Keratinocyte (primary cell): ENCODE results near the gene CACUL1.

ENCODE experiments used
- CTCF ChIP-seq, 3 experiments: IDR thresholded peaks in 1 of 3; conservative IDR thresholded peaks in 1 of 3; optimal IDR thresholded peaks in 1 of 3; 2 replicates in 2 of 3; 3 replicates in 1 of 3; pipeline versions ENCODE3 to v1.5.1; 2011; ENCODE audit warnings: low read length in 3 of 3, mild to moderate bottlenecking in 3 of 3, moderate library complexity in 2 of 3, control low read depth in 1 of 3, inconsistent platforms in 1 of 3; ENCODE audit not compliant: insufficient read depth in 2 of 3; ENCODE audit errors: extremely low read depth in 1 of 3
- EZH2 ChIP-seq: IDR thresholded peaks from one replicate; pipeline ENCODE4 v1.6.1; 2012; ENCODE audit warnings: inconsistent platforms, mild to moderate bottlenecking, low read length, moderate library complexity

- TF ChIP-seq CTCF (optimal IDR thresholded peaks at IDR 0.05 in 1 of 3, IDR thresholded peaks at IDR 0.05 in 1 of 3, conservative IDR thresholded peaks at IDR 0.05 in 1 of 3; ENCODE audit: extremely low read depth in 1 of 3, insufficient read depth in 2 of 3, low read length in 3 of 3) (no peak), EZH2 (no peak)
These were observed 126.4 kb downstream of the CACUL1 start for GRCh38 chr10:118628397-118628796.
